ENCODE results near the gene CLPTM1L.

GRCh38 chr5:1312993-1313833 is 31.7 kb downstream of the CLPTM1L start:
- TF ChIP-seq POLR2A (IDR thresholded peaks at IDR 0.05) (no peak), CTCF (IDR thresholded peaks at IDR 0.05) (no peak)

Measured in tibial nerve (tissue), 3 donors.